SW480 (cell line): ENCODE data around the gene SPG11.
"Not testable (repeated sequence)": the region's sequence is repeated elsewhere in the genome, so short reads cannot be mapped to it uniquely, and the experiment has no call there.

Experiments used
- DNase-seq: peaks from one replicate; pipeline ENCODE4 v3.0.0-alpha.2; 2016; ENCODE audit warnings: low spot score

SPG11 gene

GRCh38 chr15:44682211-44682610, 18.7 kb upstream of the SPG11 start:
- no peak for DNase-seq

- DNase-seq: no peak
These were observed 13.2 kb upstream of the SPG11 start for GRCh38 chr15:44676676-44677075.

GRCh38 chr15:44675911-44676310, 12.4 kb upstream of the SPG11 start:
- no peak for DNase-seq

GRCh38 chr15:44673639-44674038, 10.2 kb upstream of the SPG11 start:
- DNase-seq: no peak

- DNase-seq: no peak
These were observed 6.9 kb upstream of the SPG11 start for GRCh38 chr15:44670087-44670950.

- DNase-seq: no peak
These were observed 5.5 kb upstream of the SPG11 start for GRCh38 chr15:44668921-44669320.

GRCh38 chr15:44667039-44667360, 3.5 kb upstream of the SPG11 start:
- no peak for DNase-seq

GRCh38 chr15:44666210-44667038, 3.0 kb upstream of the SPG11 start:
- DNase-seq: no peak

GRCh38 chr15:44662478-44663409, 718 bp downstream of the SPG11 start:
- peak; percentile 78 for DNase-seq

GRCh38 chr15:44661576-44661975, 1.9 kb downstream of the SPG11 start:
- DNase-seq: no peak

GRCh38 chr15:44659056-44659455, 4.4 kb downstream of the SPG11 start:
- DNase-seq: no peak

- DNase-seq: no peak
These were observed 6.1 kb downstream of the SPG11 start for GRCh38 chr15:44657378-44657777.

- no peak for DNase-seq
These were observed 6.5 kb downstream of the SPG11 start for GRCh38 chr15:44656913-44657312.

- no peak for DNase-seq
These were observed 7.2 kb downstream of the SPG11 start for GRCh38 chr15:44656298-44656697.

- no peak for DNase-seq
These were observed 8.6 kb downstream of the SPG11 start for GRCh38 chr15:44654858-44655257.

- no peak for DNase-seq
These were observed 15.8 kb downstream of the SPG11 start for GRCh38 chr15:44647637-44648036.

- no peak for DNase-seq
These were observed 16.4 kb downstream of the SPG11 start for GRCh38 chr15:44647036-44647435.

- no peak for DNase-seq
These were observed 17.0 kb downstream of the SPG11 start for GRCh38 chr15:44646460-44646859.

- DNase-seq: no peak
These were observed 21.8 kb downstream of the SPG11 start for GRCh38 chr15:44641651-44642050.

- DNase-seq: no peak
These were observed 26.5 kb downstream of the SPG11 start for GRCh38 chr15:44636976-44637375.

- DNase-seq: no peak
These were observed 29.9 kb downstream of the SPG11 start for GRCh38 chr15:44633603-44634002.

GRCh38 chr15:44625286-44625685, 38.2 kb downstream of the SPG11 start:
- DNase-seq: not testable (repeated sequence)
